IMR-90 (cell line): ENCODE results near the gene LEP. TPM values are rescaled to one million over a fixed set of nuclear protein-coding genes. Genes with fewer than 3 reads are reported as not detected.

Source experiments
- ATAC-seq: fragments of 200-7000 bp; cut with Tn5 transposase; 2 replicates; pipeline ENCODE4 v1.9.1; 2020; ENCODE audit warnings: low read depth, mild to moderate bottlenecking, moderate library complexity
- BruUV-seq: library from RNA; stranded (reverse); fragments of 400-500 nt; replicated peaks from 2 replicates; lab custom pipeline; 2021; lab: Mats Ljungman, UMichigan
- CTCF ChIA-PET: fragments of 300-600 bp; formaldehyde crosslinking; extraction: SDS; loops from one replicate; lab custom pipeline; 2021; ENCODE audit warnings: antibody characterized with exemption; lab: Yijun Ruan, JAX
- POLR2A ChIA-PET: fragments of 300-600 bp; sonication (Branson Sonifier 250); formaldehyde crosslinking; loops from one replicate; lab custom pipeline; 2022; ENCODE audit warnings: antibody characterized with exemption; ENCODE audit not compliant: unreplicated experiment; lab: Charles Lee
- DNase-seq: peaks from one replicate; pipeline ENCODE4 v3.0.0; 2013
- H2AFZ ChIP-seq: replicated peaks from 2 replicates; pipeline ENCODE3; 2013; ENCODE audit warnings: low read length, mild to moderate bottlenecking; ENCODE audit not compliant: poor library complexity
- H2AK5ac ChIP-seq: 2 replicates; pipeline ENCODE4 v1.6.1; 2013; ENCODE audit warnings: low read depth, low read length, inconsistent platforms
- H2AK9ac ChIP-seq: replicated peaks from 2 replicates; pipeline ENCODE3; 2013; ENCODE audit warnings: mild to moderate bottlenecking, low read depth, low read length, moderate library complexity; ENCODE audit not compliant: poor library complexity
- H2BK120ac ChIP-seq: 2 replicates; pipeline ENCODE4 v1.6.1; 2013; ENCODE audit warnings: low read depth, low read length, inconsistent platforms
- H2BK15ac ChIP-seq: 3 replicates; pipeline ENCODE4 v1.6.1; 2013; ENCODE audit warnings: low read depth, low read length, inconsistent platforms
- H2BK20ac ChIP-seq: 2 replicates; pipeline ENCODE4 v1.6.1; 2013; ENCODE audit warnings: low read depth, mild to moderate bottlenecking, inconsistent platforms, low read length, moderate library complexity
- H2BK5ac ChIP-seq: 2 replicates; pipeline ENCODE4 v1.6.1; 2013; ENCODE audit warnings: mild to moderate bottlenecking, low read depth, low read length, inconsistent platforms; ENCODE audit not compliant: poor library complexity, severe bottlenecking
- H3K14ac ChIP-seq: replicated peaks from 2 replicates; pipeline ENCODE4 v1.6.1; 2013; ENCODE audit warnings: low read depth, low read length, inconsistent platforms
- H3K18ac ChIP-seq: 2 replicates; pipeline ENCODE4 v1.6.1; 2013; ENCODE audit warnings: low read depth, low read length, control low read depth
- H3K23ac ChIP-seq: 2 replicates; pipeline ENCODE4 v1.6.1; 2013; ENCODE audit warnings: low read depth, low read length, inconsistent platforms
- H3K27ac ChIP-seq: 2 replicates; pipeline ENCODE4 v1.5.1; 2013; ENCODE audit warnings: mild to moderate bottlenecking, control low read depth, low read length; ENCODE audit not compliant: insufficient read depth
- H3K27me3 ChIP-seq: 2 replicates; pipeline ENCODE4 v1.6.1; 2013; ENCODE audit warnings: low read length; ENCODE audit not compliant: control insufficient read depth, insufficient read depth
- H3K36me3 ChIP-seq: 2 replicates; pipeline ENCODE4 v1.6.1; 2013; ENCODE audit warnings: low read length, mixed read lengths; ENCODE audit not compliant: control insufficient read depth, insufficient read depth
- H3K4ac ChIP-seq: 2 replicates; pipeline ENCODE4 v1.6.1; 2013; ENCODE audit warnings: low read depth, low read length, inconsistent platforms
- H3K4me1 ChIP-seq: 2 replicates; pipeline ENCODE4 v1.6.1; 2013; ENCODE audit warnings: low read length, mixed read lengths; ENCODE audit not compliant: control insufficient read depth, insufficient read depth
- H3K4me2 ChIP-seq: 2 replicates; pipeline ENCODE4 v1.6.1; 2013; ENCODE audit warnings: low read depth, mild to moderate bottlenecking, control low read depth, low read length, moderate library complexity
- H3K4me3 ChIP-seq: 2 replicates; pipeline ENCODE4 v1.5.1; 2013; ENCODE audit warnings: low read depth, mild to moderate bottlenecking, control low read depth, low read length, moderate library complexity; ENCODE audit not compliant: insufficient read depth
- H3K56ac ChIP-seq: 2 replicates; pipeline ENCODE4 v1.6.1; 2013; ENCODE audit warnings: low read length, inconsistent platforms; ENCODE audit not compliant: insufficient read depth; ENCODE audit errors: extremely low read depth
- H3K79me1 ChIP-seq, 2 experiments: 2 replicates each; pipeline ENCODE4 v1.6.1; 2013; ENCODE audit warnings: low read length in 2 of 2, inconsistent platforms in 1 of 2, low read depth in 1 of 2
- H3K9ac ChIP-seq: 2 replicates; pipeline ENCODE4 v1.6.1; 2013; ENCODE audit warnings: low read depth, low read length, control low read depth
- H3K9me1 ChIP-seq: 2 replicates; pipeline ENCODE4 v1.6.1; 2013; ENCODE audit warnings: low read length, inconsistent platforms; ENCODE audit not compliant: insufficient read depth
- H3K9me3 ChIP-seq: 2 replicates; pipeline ENCODE4 v1.6.1; 2013; ENCODE audit warnings: low read length; ENCODE audit not compliant: control insufficient read depth, insufficient read depth
- H4K20me1 ChIP-seq: 2 replicates; pipeline ENCODE4 v1.6.1; 2013; ENCODE audit warnings: low read length, inconsistent platforms; ENCODE audit not compliant: insufficient read depth
- H4K5ac ChIP-seq: 2 replicates; pipeline ENCODE4 v1.6.1; 2013; ENCODE audit warnings: mild to moderate bottlenecking, low read depth, low read length, control low read depth
- H4K8ac ChIP-seq, 2 experiments: 2 replicates each; pipeline ENCODE4 v1.6.1; 2013; ENCODE audit warnings: low read depth in 2 of 2, low read length in 2 of 2, control low read depth in 1 of 2, inconsistent platforms in 1 of 2
- H4K91ac ChIP-seq: 2 replicates; pipeline ENCODE4 v1.6.1; 2013; ENCODE audit warnings: low read depth, low read length, inconsistent platforms; ENCODE audit not compliant: insufficient read depth
- POLR2A ChIP-seq: IDR thresholded peaks from 2 replicates; pipeline ENCODE4 v1.6.1; 2012; ENCODE audit warnings: mild to moderate bottlenecking, low read depth, low read length
- WGBS, 2 experiments: methylation state at CpG; one replicate each; pipeline versions ENCODE4 v1.1.5 to v1.1.7; 2013; ENCODE audit warnings: missing lambda C conversion rate in 2 of 2; ENCODE audit not compliant: insufficient read length in 1 of 2; ENCODE audit errors: extremely low coverage in 2 of 2; 5-methylcytosine and 5-hydroxymethylcytosine counted together
- dilution Hi-C: fragments of 300-500 bp; cut with HindIII; formaldehyde crosslinking; loops from one replicate; pipeline ENCODE4 v1.14.3; 2018; ENCODE audit warnings: low sequenced_read_pairs; ENCODE audit not compliant: unreplicated experiment
- in situ Hi-C: fragments of 300-500 bp; cut with MboI; formaldehyde crosslinking; loops from 3 replicates; pipeline ENCODE4 v1.14.3; 2019; ENCODE audit warnings: low sequenced_read_pairs, inconsistent platforms, mixed read lengths
- intact Hi-C: fragments of 100-400 bp; cut with micrococcal nuclease; formaldehyde crosslinking; loops from 2 replicates; pipeline ENCODE4 v1.10.0; 2022
- polyA plus RNA-seq, 3 experiments: library from polyadenylated mRNA; depleted of rRNA; stranded (reverse); fragments of >200 nt; gene quantifications; 2 replicates each; pipeline ENCODE4 v1.2.3, GENCODE V29; 2012; ENCODE audit warnings: low replicate concordance in 1 of 3
- total RNA-seq: library from RNA; depleted of rRNA; stranded (reverse); fragments of >200 nt; gene quantifications from 2 replicates; pipeline ENCODE4 v1.2.3, GENCODE V29; 2012

The LEP gene
- total and polyA plus RNA-seq, 2 of the 4 experiments (the other 2 are of a cell fraction), result not detected

GRCh38 chr7:128211626-128212025 is 29.5 kb upstream of the LEP start:
- dilution Hi-C loops (no loop called here), intact Hi-C loops (loop anchor here (10.0 kb wide), 2 partner anchors 707 to 837 kb away; no protein-coding TSS in a partner anchor), in situ Hi-C loops (loop anchor here (5.0 kb wide), 1 partner anchor 499 kb away; no protein-coding TSS in a partner anchor)
- H3K27ac ChIP-seq, result no peak overlapping the region
- CTCF ChIA-PET, result no interaction called here
- no peak overlapping the region for H2BK15ac ChIP-seq
- no TSS peak for BruUV-seq
- H4K20me1 ChIP-seq, result peaks cover 3% of the 10 kb centered on the region; the same call in 1 of the 2 replicates
- no peak overlapping the region for H3K56ac ChIP-seq
- H3K9ac ChIP-seq, result no peak overlapping the region
- no peaks in the 10 kb centered on the region for H3K79me1 ChIP-seq
- peaks cover 37% of the 10 kb centered on the region for H3K27me3 ChIP-seq
- no peak overlapping the region for H2AK5ac ChIP-seq
- POLR2A ChIA-PET, result no interaction called here
- no peak overlapping the region for H3K4me3 ChIP-seq
- DNase-seq (no peak), ATAC-seq (no peak)
- H3K23ac ChIP-seq, result no peak overlapping the region
- no peak overlapping the region for H3K14ac ChIP-seq
- H2BK120ac ChIP-seq, result no peak overlapping the region
- TF ChIP-seq POLR2A, result no peak
- no peak overlapping the region for H3K4me2 ChIP-seq
- H3K18ac ChIP-seq, result no peak overlapping the region
- H3K9me3 ChIP-seq, result no peaks in the 10 kb centered on the region
- H2BK5ac ChIP-seq, result no peak overlapping the region
- H4K8ac ChIP-seq, result no peak overlapping the region
- no peak overlapping the region for H2AK9ac ChIP-seq
- H3K9me1 ChIP-seq, result no peaks in the 10 kb centered on the region
- H3K4ac ChIP-seq, result no peak overlapping the region
- no peaks in the 10 kb centered on the region for H3K36me3 ChIP-seq
- H3K4me1 ChIP-seq, result peaks cover 5% of the 10 kb centered on the region
- WGBS, 2 experiments, result no CpG with 5 or more reads among the region's 4 CpGs
- H2AFZ ChIP-seq, result no peak overlapping the region
- H4K5ac ChIP-seq, result no peak overlapping the region
- no peak overlapping the region for H2BK20ac ChIP-seq
- H4K91ac ChIP-seq, result no peak overlapping the region
